HG03565 (cell line): ENCODE data around the gene PTGS2.

Experiments
- ATAC-seq: cut with Tn5 transposase; IDR thresholded peaks from one replicate; pipeline ENCODE4 v1.9.1; 2021; ENCODE audit warnings: mild to moderate bottlenecking, moderate library complexity; ENCODE audit not compliant: unreplicated experiment

Gene PTGS2

DNA sequence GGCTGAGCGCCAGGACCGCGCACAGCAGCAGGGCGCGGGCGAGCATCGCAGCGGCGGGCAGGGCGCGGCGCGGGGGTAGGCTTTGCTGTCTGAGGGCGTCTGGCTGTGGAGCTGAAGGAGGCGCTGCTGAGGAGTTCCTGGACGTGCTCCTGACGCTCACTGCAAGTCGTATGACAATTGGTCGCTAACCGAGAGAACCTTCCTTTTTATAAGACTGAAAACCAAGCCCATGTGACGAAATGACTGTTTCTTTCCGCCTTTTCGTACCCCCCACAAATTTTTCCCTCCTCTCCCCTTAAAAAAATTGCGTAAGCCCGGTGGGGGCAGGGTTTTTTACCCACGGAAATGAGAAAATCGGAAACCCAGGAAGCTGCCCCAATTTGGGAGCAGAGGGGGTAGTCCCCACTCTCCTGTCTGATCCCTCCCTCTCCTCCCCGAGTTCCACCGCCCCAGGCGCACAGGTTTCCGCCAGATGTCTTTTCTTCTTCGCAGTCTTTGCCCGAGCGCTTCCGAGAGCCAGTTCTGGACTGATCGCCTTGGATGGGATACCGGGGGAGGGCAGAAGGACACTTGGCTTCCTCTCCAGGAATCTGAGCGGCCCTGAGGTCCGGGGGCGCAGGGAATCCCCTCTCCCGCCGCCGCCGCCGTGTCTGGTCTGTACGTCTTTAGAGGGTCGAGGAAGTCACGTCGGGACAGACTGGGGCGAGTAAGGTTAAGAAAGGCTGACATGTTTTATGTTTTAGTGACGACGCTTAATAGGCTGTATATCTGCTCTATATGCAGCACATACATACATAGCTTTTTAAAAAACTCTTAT, at the start of gene PTGS2:
TSS of gene PTGS2 (minus strand) at position 179 of the 817 bp plus-strand sequence. CDS start at position 46, 133 bp downstream.
- ATAC-seq = peak; percentile 91

DNA sequence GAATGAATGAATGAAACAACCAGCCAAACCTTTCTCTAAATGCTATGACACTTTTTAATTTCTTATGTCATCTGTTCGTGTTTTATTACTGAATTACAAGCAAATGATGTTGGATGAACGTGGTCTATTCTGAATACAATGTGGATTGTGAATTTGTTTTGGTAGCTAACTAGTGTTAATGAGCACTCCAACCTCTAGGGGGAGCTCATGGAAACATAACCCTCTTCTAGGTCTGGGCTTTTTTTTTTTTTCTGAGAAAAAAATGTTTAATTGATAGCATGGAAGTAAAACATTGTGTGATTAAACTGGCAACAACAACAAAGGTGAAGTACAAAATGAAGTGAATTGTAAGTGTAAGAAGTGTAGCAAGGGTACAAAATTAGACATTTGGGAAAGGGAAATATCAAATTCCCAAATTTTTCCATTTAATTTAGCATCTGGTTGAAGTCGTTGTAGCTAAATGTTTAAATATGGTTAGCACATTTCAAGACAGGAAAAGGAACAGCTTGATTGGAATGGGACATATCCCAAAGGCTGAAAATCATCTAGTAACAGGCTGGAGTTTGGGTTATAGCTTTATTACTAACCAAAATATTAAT, 42.6 kb upstream of the PTGS2 start:
- ATAC-seq = peak; percentile 73

DNA sequence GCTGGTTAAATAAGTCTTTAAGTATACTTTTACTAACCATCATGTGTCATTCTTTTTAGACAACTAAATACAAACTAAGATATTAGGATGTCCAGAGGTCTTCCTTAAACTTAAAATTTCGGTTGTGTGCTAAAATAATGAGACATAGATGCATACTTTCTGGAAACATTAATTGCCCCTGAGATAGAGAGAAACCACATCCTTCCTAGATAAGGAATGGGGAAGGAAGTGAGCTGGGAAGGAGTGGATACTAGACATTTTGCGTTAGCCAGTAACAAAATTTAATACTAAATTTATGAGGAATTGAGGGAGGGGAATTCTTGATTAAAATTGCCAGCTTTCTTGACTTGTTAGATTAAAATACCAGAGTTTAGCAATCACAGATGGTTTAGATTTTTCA, 37.1 kb upstream of the PTGS2 start:
- no peak for ATAC-seq

DNA sequence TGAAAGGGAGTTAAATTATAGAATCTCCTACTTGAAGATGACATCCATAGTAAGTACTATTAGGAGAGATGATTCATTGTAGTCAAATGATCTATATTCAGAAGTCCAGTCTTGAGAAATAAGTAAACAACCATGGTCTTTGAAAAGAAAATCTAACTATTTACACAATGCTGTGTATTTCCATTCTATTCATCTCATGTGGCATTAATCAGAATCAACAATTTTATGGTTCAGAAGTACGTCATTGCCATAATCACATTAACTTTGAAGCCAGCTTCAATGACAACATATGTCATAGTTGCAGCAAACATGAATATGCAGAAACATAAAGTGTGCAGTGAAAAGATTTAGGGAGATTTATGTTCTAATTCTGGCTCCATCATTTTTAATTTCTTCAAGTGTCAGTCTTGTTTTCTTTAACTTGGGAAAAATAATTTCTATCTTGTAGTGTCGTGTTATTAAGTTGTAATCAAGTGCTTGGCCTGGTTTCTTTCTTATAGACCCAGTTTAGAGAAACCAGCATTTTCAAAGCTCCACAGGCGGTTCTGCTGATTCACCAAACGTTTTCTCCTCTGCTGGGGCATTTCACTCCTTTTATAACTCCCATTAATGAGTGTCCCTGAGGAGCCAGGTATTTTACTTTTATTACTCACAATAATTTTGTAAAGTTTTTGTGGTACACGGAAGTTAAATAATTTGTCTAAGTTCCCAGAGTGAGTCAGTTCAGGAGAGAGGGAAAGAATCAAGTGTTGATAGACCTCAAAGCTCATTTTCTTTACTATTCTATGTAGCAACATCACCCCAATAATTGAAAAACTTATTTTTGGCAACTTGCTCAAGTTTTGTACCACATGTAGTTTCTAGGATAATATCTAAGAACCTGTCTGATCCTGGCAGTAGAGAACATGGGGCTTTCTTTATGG, 35.9 kb upstream of the PTGS2 start:
- ATAC-seq = no peak

DNA sequence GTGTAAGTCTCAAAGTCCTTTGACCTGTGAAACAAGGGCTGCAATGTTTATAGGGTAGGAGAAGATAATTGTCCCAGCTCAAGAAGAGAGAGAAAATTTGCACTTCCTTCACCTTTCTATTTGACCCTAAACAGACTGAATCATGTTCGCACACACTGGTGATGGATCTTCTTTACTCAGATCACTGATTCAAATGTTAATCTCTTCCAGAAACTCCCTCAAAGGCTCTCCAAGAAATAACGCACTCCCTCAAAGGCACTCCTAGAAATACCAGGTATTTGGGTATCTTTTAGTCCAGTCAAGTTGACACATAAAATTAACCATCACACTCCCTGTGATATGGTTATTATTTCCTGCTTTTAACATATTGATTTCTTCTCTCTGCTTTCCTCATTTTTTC, 30.5 kb upstream of the PTGS2 start:
- ATAC-seq = no peak

DNA sequence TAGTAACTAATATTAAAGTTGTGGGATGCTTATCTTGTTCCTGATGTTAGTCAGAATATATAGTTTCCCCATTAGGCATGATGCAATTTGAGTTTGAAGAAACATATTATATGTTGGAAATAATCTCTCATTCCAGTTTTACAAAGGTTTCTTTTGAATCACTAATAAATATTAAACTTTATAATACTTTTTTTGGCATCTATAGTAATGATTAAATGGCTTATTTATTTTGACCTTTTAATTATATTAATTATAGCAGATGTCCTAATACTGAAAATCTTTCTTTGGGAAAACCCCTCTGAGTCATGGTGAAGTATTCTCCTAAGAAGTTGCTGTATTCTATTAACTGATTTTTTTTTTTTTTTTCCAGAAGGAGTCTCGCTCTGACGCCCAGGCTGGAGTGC, 28.5 kb upstream of the PTGS2 start:
- ATAC-seq = no peak

DNA sequence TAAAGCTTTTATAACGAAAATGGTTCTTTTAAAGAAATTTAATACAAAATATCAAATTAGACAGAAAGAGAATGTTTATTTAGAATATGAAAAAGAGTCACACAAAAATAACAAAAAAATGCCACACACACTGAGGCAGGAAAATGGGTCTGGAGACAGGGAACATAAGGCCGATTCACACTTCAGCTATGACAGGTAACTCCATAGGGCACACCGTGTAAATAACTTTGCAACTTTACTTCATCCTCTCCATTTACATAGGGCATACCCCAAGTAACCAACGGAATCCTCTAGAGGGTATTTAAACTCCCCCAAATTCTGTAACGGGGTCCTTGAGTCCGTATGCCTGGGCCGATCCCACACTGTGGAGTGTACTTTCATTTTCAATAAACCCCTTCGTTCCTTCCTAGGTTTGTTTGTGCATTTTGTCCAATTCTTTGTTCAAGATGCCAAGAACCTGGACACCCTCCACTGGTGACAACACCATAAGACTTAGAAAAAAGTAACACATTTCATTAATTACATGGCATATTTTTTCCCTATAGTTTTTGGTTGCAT, 23.1 kb upstream of the PTGS2 start:
- ATAC-seq = no peak

DNA sequence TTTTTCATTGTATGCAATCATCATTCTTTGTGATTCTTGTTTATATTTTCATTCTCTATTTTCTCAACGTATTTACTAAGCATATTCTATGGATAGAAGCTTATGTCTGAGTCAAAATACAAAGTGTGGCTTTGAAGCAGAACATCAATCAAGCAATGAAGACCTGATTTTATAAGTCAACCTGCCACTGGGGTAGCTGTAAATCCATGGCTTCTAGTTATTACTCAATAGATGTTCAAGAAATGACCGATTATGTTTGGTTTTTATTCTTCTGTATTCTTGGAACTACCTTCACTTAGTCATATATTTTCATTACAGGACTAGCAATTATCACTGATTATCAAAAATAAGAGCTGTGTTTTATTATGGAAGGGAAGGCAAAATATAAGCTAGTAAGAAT, 20.5 kb upstream of the PTGS2 start:
- no peak for ATAC-seq

DNA sequence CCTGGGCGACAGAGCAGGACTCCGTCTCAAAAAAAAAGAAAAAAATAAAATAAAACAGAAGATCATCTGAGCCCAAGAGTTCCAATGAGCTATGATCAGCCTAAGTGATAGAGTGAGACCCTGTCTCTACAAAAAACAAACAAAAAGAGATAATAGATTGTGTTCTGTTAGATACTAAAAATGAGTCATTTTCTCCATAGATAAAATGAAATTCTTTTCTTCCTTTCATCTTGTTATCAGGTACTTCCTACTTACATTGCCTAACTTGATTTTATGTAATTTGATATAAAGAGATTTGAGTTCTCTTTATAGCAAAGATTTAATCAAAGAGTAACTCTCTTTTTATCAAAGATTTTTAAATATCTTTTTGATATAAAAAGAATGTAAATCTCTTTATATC, 19.3 kb upstream of the PTGS2 start:
- no peak for ATAC-seq

DNA sequence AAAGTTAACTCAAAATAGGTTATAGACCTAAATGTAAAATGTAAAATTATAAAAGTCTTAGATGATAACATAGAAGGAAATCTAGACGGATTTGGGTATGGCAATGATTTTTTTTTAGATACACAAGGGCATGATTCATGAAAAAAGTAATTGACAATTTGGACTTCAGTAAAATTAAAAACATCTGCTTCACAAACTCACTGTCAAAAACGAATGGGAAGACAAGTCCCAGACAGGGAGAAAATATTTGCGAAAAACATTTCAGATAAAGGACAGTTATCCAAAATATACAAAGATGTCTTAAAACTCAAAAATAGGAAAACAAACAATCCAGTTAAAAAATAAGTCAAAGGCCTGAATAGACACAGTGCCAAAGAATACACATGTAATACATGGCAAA, 9.7 kb upstream of the PTGS2 start:
- no peak for ATAC-seq

DNA sequence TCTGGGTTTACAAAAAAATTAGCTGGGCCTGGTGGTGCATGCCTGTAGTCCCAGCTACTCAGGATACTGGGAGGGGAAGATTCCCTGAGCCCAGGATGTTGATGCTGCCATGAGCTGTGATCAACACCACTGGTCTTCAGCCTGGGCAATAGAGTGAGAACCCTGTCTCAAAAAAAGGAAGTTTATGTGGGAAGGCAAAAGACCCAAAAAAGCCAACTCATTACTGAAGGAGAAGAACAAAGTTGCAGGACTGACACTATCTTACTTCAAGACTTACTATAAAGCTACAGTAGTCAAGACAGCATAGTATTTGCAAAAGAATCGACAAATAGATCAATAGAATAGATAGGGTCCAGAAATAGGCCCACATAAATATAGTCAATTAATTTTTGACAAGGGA, 9.2 kb upstream of the PTGS2 start:
- no peak for ATAC-seq

DNA sequence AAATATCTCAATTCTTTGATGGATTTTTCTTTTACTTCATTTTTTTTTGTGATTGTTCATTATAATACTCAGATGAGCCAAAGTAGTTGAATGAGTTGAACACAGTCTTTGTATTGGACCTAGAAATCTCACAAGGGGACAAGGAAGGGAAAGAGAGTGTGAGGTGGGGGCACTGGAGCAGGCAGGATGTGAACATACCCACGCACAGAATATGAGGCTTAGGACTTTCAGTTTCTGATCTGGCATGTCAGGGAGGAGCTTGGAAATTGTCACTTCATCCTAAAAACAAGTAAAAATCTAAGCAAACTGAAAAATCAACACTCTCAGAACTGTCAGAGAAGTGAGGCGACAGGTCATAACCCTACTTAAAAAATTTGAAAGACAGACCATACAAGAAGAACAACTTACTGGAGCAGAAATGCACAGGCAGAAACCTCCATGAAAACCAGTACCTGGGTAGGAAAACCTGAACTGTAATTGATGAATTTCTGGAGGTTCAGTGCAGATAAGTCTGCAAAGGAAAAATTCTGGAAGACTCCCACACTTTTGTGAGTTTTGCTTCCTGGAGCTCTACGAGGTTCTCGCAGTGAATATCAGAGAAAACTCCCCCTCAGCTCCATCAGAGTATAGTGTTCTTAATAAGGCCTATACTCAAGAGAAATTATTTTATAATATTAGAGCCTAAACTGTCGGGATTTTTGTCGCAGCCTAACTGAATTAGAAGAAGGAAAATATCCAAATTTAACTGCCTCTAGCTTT, 3.6 kb upstream of the PTGS2 start:
- ATAC-seq = no peak

DNA sequence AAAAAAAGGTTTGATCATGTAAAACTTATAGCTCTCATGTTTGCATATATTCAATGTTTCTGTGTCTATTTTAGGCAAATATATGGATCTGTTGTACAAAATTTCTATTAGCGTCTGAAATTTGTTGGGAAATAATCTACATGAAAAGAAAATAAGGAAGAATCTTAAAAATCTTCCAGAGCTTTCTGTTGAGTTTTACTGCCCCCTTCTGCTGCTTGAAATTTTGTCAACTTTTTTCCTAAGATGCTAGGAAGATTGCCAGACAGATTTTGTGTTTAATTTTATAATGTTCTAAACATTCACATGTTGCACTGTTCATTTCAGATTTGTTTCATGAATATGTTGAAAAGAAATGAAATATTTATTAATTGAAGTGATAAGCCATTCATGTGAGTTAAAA, 2.5 kb upstream of the PTGS2 start:
- no peak for ATAC-seq

DNA sequence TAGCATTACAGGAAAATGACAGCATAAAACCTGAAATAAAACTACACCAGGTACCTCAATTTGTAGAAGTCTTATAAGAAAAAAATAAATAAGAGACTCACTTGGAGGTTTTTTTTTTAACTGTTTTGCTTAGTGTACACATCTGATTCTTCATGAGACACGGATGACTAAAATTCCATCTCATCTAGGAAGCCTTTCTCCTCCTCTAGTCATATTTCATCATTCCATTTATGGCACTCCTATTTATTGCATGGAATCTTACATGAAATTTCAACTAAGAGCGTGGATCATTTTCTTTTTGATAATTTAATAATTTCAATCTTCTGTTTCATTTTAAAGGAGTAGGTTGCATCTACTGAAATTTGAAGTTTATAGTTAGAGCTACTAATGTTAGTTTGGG, 1.6 kb upstream of the PTGS2 start:
- ATAC-seq = no peak

DNA sequence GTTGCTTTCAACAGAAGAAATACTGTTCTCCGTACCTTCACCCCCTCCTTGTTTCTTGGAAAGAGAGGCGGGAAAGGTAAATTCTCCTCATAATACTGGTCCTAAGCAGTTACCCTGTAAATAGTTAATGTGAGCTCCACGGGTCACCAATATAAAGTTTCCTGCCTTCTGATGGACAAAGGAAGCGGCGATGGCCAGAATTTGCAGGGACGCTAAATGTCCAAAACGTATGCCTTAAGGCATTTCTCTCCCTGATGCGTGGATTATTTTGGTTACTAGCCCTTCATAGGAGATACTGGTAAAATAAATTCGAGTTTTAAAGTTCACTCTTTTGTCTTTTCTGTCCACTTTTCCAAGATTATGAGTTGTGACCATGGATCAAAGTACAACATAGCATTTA, 898 bp upstream of the PTGS2 start:
- ATAC-seq = no peak

DNA sequence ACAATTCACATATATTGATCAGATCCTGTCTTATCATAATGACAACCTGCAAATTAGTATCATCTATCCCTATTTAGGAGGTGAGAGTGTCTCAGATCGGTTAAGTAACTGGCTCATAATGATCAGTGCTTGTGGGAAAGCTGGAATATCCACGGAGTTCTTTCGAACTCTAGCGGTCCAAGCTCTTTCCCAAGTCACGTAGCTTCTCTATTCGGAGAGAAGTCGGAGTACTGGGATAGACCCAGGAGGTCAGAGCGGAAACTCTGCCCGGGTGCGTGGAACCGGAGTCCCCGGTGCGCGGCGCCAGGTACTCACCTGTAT, 339 bp downstream of the PTGS2 start:
- ATAC-seq = no peak

DNA sequence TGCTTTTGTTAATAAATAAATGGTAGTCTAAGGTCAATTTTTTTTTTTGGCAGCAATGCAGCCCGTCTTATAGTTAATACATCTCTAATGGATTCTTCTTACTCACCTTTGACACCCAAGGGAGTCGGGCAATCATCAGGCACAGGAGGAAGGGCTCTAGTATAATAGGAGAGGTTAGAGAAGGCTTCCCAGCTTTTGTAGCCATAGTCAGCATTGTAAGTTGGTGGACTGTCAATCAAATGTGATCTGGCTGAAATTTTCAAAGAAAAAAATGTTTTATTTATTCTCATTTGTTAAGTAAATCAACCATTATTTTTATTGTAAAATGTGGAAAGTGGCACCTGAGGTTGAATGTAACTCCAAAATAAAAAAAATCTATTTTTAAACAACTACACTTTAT, 2.1 kb downstream of the PTGS2 start:
- ATAC-seq = no peak

DNA sequence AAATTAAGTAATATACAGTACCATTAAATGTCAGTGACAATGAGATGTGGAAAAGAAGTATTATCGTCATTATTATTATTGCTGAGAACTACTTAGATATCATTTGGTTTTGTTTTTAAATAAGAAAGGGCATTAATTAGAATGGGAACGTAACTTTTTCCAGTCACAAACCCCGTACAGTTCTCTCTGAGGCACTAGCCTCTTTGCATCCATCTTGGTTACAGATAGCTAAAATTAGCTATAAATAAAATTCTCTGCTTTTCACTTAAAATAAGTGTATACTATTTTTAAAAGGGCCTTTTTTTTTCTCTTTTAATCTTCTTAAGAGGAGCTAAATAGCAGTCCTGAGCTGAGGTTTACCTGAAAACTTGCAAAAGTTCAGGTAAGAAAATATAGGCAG, 7.6 kb downstream of the PTGS2 start:
- no peak for ATAC-seq

DNA sequence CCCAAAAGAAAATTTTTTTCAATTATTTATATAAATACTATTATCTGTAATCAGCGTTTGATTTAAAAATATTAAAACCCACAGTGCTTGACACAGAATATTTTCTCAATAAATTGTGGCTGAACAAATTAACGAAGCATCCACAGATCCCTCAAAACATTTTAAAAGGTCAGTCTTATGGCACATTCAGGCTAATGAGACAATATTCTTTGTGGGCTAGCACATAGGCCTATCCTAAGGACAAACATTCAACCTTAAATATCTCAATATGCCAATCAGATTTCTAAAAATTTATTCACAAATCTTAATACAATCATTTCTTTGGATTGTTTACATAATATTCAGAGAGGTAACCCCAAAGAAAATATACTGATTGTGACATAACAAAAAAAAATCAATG, 8.1 kb downstream of the PTGS2 start:
- no peak for ATAC-seq

DNA sequence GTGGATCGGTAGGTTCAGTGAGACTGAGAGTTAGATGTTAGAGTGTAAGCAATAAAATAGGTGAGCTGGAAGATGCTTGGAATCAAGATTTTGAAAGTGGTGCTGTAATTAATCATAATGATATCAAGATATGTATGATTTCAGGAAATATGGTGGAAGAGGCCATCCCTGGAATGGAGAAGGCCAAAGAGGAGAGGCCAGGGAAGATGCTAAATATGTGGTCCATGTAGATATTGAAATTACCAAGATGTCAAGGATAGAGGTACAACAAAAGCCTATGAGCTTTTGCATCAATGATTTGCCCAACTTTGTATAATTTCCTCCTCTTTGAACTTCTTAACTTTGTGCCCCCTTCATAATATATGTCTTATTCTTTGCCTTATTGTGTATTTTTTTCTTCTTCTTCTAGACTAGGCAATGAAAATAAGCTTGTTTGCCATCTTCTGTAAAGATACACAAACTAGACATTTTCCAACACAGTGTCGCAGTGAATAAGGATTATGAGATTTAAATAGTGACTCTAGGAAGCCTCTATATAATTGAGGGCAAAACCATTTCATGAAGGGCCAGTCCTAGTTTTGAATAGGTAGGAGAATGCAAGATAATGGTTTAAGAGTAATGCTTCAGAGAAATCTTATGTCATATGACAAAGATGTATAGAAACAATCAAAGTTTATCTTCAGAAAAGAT, 8.9 kb downstream of the PTGS2 start:
- no peak for ATAC-seq
